Fibroblast of peridontal ligament (primary cell): ENCODE measurements around the gene HSPE1.
A peak's percentile ranks its signal among the peaks of the same experiment; 100 is the strongest.
"Not testable (repeated sequence)": the region's sequence is repeated elsewhere in the genome, so short reads cannot be mapped to it uniquely, and the experiment has no call there.

Experiments
- DNase-seq: peaks from one replicate; pipeline ENCODE4 v3.0.0-alpha.2; 2010; ENCODE audit errors: extremely low read depth

HSPE1 gene

GRCh38 chr2:197498235-197498936 lies 1.8 kb upstream of the HSPE1 start:
- peak; percentile 25 for DNase-seq

DNA sequence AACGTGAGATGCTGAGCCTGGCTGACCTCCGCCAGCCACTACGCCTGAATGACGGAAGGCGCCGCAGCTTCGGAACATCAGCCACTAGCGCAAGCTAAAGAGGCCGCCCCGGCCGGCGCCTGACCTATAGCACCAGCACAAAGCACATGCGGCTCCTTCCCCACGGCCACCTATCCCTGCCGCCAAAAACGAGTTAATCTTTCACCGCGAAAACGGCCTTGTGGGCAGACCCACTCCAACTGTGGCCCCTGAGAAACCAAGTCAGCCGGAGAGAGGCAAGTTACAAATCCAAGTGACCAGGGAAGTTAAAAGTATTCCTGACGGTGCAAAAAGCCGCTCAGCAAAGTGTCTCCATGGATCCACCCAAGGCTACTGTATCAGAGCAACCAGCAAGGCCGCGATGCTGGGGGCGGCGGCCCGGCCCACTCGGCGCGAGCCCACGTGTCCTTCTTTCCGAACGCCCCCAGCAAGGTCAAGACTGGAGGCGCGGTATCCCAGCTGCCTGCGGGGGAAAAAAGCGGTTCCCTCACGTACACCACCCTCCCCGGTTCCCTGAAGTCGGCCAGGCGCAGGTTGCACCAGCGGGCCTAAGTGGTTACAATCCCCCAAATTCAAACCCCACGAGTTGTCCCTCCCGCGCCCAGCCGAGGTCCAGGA lies 1.1 kb upstream of the HSPE1 start:
- DNase-seq = peak; percentile 35

DNA sequence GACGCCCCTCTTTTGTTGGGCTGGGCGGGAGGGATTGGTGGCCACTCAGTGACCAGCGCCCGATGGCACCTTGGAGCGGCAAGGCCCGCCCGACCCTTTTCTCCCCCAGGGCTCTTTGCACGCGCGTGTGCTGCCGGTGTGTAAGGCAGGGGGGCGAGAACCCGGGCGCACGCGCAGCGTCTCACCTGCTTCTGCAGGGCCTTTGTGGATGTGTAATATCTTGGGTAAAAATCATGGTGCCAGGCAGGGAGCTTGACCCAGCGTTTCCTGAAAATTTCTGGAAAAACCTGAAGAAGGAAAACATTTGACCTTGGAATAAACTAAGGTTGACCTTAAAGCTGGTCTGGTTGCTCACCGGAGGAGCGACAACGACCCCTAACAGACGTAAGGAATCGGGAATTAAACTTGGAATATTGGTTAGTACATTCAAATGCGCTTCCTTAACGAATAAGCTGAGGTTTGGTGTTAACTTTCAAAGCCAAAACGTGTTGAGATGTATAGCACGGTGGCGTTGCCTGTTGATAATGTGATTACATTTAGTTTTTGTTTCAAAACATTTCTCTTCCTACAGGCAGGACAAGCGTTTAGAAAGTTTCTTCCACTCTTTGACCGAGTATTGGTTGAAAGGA lies 438 bp downstream of the HSPE1 start:
- DNase-seq = peak; percentile 34

GRCh38 chr2:197502201-197502600 lies 2.0 kb downstream of the HSPE1 start:
- DNase-seq = no peak

- no peak for DNase-seq
Measured at GRCh38 chr2:197502685-197503084, 2.5 kb downstream of the HSPE1 start.

DNA sequence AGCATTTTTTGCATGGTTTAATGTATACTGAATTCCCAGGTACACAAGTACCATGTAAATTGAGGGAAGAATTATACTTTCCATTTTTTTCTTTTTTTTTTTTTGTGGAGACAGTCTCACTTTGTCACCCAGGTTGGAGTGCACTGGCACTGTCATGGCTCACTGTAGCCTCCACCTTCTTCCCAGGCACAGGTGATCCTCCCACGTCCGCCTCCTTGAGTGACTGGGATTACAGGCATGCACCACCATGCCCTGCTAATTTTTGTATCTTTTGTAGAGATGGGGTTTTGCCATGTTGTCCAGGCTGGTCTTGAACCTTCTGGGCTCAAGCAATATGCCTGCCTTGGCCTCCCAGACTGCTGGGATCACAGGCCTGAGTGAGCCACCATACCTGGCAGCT lies 3.8 kb downstream of the HSPE1 start:
- DNase-seq = no peak

- no peak for DNase-seq
Measured at GRCh38 chr2:197504512-197504911, 4.3 kb downstream of the HSPE1 start.

GRCh38 chr2:197506658-197507057 lies 6.5 kb downstream of the HSPE1 start:
- DNase-seq = no peak

- DNase-seq = no peak
Measured at GRCh38 chr2:197513915-197514314, 13.7 kb downstream of the HSPE1 start.

- no peak for DNase-seq
Measured at GRCh38 chr2:197514754-197515153, 14.6 kb downstream of the HSPE1 start.

DNA sequence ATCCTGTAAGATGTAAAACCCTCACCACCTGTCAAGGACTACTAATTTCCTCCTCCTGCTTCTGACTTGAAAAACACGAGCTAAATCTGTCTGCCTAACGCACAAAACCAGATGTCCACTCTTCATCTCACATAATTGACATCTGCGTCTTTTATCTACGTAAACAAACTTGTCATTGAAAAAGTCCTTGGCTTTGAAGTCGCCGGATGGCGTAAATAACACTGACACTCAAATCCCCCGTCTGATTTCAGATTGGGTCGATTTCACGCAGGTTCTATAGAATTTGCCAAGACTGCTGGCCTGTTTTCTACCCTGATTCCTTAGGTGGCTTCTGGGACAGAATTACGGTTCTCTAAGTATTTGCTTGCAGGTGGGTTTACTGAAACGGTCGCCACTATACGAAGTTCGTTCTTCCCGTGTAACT lies 15.1 kb downstream of the HSPE1 start:
- peak; percentile 35 for DNase-seq

DNA sequence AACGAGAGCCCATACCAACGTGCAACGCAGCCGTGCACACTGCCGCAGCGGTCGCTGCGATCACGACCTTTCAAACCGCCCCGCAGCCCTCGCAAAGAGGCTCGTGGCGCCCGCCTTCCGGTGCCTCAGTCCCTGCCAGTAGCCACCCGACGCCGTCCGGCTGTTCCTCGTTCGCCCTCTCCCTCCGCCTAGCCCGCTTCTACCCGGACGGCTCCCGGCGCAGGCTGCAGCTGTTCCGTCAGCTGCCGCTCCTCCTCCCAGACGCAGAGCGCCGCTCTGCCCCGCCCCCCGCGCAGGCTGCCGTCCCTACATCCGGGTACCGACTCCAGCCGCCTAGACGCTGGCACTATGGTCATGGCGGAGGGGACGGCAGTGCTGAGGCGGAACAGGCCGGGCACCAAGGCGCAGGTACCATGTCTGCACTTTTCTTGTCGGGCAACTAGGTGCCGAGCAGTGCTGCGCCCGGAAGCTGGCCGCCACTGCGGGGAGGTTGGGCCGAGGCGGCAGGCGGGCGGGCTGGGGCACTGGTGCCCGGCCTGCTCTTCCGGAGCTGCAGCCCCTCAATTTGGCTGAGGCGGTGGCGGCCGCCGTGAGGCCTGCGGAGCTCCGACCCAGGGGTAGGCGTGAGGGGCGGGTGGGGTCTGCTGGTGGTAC lies 15.7 kb downstream of the HSPE1 start, which contains the start of gene MOB4:
Gene MOB4 (plus strand): TSS at position 328 of the 654 bp plus-strand sequence. CDS start 21 bp downstream, at position 349.
- DNase-seq = peak; percentile 90

DNA sequence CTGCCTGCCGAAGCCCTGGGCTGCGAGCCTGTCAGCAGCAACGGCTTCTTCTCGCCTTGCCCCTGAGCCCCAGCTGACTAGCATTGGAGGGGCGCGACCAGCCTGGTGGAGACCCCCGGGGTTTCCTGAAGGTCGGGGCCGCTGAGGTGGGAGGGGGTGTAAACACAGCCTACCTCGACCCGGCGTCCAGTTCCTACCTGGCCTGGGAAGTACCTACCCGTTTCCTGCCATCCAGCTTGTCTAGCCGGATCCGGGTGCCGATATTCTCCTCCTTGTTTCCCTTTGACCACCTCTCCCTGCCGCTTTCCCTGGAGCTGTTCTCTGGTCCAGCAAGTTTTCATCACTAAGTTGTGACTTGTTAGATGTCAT lies 16.2 kb downstream of the HSPE1 start:
- peak; percentile 26 for DNase-seq

GRCh38 chr2:197517150-197517549 lies 17.0 kb downstream of the HSPE1 start:
- no peak for DNase-seq

DNA sequence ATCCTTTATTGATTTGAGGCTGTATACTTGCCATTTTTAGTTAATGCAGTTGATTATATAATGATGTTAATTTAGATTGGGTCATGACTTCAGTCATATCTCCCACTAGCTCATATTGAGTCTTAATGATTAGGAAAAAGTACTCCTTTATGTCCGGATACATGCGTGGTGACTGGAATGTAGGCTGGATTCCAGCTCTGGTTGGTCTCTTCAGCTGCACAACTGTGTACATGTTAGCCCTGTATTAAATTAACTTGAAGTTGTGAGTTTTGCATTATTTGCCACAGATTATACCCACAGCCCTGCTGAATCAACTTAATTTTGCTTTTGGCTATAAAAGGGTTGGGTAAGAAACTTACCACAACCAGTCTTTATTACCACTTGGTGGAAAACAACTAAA lies 38.2 kb downstream of the HSPE1 start:
- peak; percentile 16 for DNase-seq

GRCh38 chr2:197539734-197540133 lies 39.6 kb downstream of the HSPE1 start:
- no peak for DNase-seq

DNA sequence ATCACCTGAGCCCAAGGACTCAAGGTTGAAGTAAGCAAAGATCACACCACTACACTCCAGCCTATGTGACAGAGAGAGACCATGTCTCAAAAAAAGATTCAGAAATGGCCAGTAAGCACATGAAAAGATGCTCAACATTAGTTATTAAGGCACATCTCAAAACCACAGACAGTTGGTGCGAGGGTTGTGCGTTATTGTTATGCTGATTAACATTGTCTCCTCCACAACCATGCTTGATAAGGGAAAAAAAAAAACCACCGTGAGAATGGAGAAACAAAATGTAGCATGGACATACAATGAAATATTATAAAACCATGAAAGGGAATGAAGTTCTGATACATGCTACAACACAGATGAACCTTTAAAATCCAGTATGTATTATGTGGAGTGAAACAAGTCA lies 43.0 kb downstream of the HSPE1 start:
- DNase-seq = no peak

GRCh38 chr2:197547163-197547900 lies 47.2 kb downstream of the HSPE1 start:
- no peak for DNase-seq

DNA sequence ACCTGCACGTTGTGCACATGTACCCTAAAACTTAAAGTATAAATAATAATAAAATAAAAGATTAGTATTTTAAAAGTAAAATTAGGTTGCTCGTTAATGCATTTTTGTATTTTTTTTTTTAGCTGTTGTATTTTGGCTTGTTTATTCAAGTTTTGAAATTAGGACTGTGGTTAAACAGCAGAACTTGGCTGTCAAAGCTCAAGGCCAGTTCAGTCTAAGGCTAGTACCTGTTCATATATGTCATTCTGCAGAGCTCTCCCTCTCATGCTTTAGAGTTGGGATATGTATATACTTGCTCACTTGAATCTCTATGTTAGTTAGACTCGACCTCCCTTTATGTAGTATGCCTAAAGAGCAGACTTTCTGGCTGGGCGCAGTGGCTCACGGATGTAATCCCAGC lies 48.4 kb downstream of the HSPE1 start:
- DNase-seq = no peak

GRCh38 chr2:197551260-197551659 lies 51.1 kb downstream of the HSPE1 start:
- DNase-seq = not testable (repeated sequence)
